ENCODE data around the gene CLEC4F.

GRCh38 chr2:70767699-70768589 lies 52.5 kb downstream of the CLEC4F start, which contains the start of gene ADD2:
- TF ChIP-seq CTCF (IDR thresholded peaks at IDR 0.05 in 8 of 11, conservative IDR thresholded peaks at IDR 0.05 in 3 of 11) (peak in 4 of 11 experiments; percentile 13 to 48 (median 32)), POLR2AphosphoS5 (IDR thresholded peaks at IDR 0.05) (peak in 2 of 3 donors; percentile 45 to 55)
